GM23338 (cell line): Measurements from ENCODE around the gene RNF26.

ENCODE experiments used
- EZH2 ChIP-seq: fragments of 200-600 bp; sonication (generic); IDR thresholded peaks from one replicate; pipeline ENCODE4 v1.8.0; 2017; ENCODE audit warnings: antibody characterized with exemption, mild to moderate bottlenecking, low read depth; ENCODE audit not compliant: unreplicated experiment
- EZH2phosphoT487 ChIP-seq: fragments of 200-600 bp; sonication (generic); IDR thresholded peaks from one replicate; pipeline ENCODE4 v1.8.1; 2018; ENCODE audit warnings: antibody characterized with exemption; ENCODE audit not compliant: unreplicated experiment
- JUNB ChIP-seq: IDR thresholded peaks from one replicate; pipeline ENCODE4 v1.6.1; 2016; ENCODE audit warnings: antibody characterized with exemption; ENCODE audit not compliant: unreplicated experiment
- NANOG ChIP-seq: IDR thresholded peaks from 2 replicates; pipeline ENCODE4 v1.6.1; 2016; ENCODE audit warnings: antibody characterized with exemption, borderline replicate concordance
- POLR2AphosphoS5 ChIP-seq: IDR thresholded peaks from 2 replicates; pipeline ENCODE4 v1.6.1; 2016; ENCODE audit warnings: antibody characterized with exemption, low read depth
- REST ChIP-seq: IDR thresholded peaks from one replicate; pipeline ENCODE4 v1.6.1; 2018; ENCODE audit warnings: antibody characterized with exemption; ENCODE audit not compliant: unreplicated experiment
- STAT1 ChIP-seq: IDR thresholded peaks from one replicate; pipeline ENCODE4 v1.6.1; 2016; ENCODE audit warnings: antibody characterized with exemption; ENCODE audit not compliant: unreplicated experiment
- ZNF114 ChIP-seq: fragments of 250-450 bp; sonication (Bioruptor Pico); IDR thresholded peaks from 2 replicates; pipeline ENCODE4 v1.5.0; 2020; ENCODE audit warnings: mild to moderate bottlenecking, moderate library complexity
- TF ChIP-seq, protein P1 (sequence below), 2 experiments: fragments of 200-600 bp in 1 of 2; sonication (generic) in 1 of 2; conservative IDR thresholded peaks; 2 replicates each; pipeline versions ENCODE4 v1.5.1 to v1.6.1; 2016 to 2017; ENCODE audit warnings: antibody characterized with exemption in 2 of 2, low read depth in 2 of 2, mild to moderate bottlenecking in 2 of 2, moderate library complexity in 1 of 2

GRCh38 chr11:119380827-119381180 is 46.5 kb downstream of the RNF26 start:
- TF ChIP-seq, protein P1, sequence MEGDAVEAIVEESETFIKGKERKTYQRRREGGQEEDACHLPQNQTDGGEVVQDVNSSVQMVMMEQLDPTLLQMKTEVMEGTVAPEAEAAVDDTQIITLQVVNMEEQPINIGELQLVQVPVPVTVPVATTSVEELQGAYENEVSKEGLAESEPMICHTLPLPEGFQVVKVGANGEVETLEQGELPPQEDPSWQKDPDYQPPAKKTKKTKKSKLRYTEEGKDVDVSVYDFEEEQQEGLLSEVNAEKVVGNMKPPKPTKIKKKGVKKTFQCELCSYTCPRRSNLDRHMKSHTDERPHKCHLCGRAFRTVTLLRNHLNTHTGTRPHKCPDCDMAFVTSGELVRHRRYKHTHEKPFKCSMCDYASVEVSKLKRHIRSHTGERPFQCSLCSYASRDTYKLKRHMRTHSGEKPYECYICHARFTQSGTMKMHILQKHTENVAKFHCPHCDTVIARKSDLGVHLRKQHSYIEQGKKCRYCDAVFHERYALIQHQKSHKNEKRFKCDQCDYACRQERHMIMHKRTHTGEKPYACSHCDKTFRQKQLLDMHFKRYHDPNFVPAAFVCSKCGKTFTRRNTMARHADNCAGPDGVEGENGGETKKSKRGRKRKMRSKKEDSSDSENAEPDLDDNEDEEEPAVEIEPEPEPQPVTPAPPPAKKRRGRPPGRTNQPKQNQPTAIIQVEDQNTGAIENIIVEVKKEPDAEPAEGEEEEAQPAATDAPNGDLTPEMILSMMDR (conservative IDR thresholded peaks at IDR 0.05; ENCODE audit: low read depth in 2 of 2) = no peak
- no peak for TF ChIP-seq ZNF114 (CRISPR knock-in tag)
- TF ChIP-seq POLR2AphosphoS5 = peak; percentile 20; the same call in 1 of the 2 replicates
- no peak for TF ChIP-seq REST
- TF ChIP-seq EZH2 = no peak
- no peak for TF ChIP-seq EZH2phosphoT487
- no peak for TF ChIP-seq NANOG
- TF ChIP-seq JUNB = no peak
- TF ChIP-seq STAT1 = no peak
